Stimulated activated CD4-positive, alpha-beta T cell treated with anti-CD3 and anti-CD28 coated beads, TNF-alpha, amount 100 ng/mL, for 1 hour (primary cell): ENCODE data around the gene KIAA1328.

ENCODE experiments used
- DNase-seq, 3 donors: peaks; one replicate each; pipeline ENCODE4 v3.0.0-alpha.2; 2020; ENCODE audit warnings: low read depth in 3 of 3, low spot score in 1 of 3

Gene KIAA1328

GRCh38 chr18:37274309-37275236 is 445.6 kb downstream of the KIAA1328 start:
- no peak for DNase-seq

DNA sequence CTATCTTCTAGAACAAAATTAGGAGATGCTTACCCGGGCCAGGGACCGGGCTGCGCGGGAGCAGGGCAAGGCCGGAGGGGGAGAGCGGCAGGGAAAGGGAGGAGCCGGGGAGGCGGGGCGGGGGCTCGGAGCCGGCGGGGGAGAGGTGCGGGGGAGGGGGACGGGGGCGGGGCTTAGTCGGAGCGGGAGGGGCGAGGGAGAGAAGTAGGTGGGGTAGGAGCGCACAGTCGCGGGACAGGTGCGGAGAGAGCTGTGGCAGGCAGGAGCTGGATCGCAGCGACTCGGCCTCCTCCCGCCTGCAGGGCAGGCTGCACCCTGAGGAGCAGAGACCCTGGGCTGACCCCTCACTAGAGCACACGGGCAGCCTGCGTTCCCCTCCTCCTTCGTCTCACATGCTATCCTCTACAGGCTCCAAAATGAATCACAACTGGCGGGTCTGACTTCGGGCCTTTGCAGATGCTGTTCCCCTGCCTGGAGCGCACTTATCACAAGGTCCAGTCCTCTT is 446.4 kb downstream of the KIAA1328 start:
- no peak for DNase-seq

GRCh38 chr18:37276111-37276890 is 447.4 kb downstream of the KIAA1328 start:
- DNase-seq: no peak

GRCh38 chr18:37277804-37278203 is 448.9 kb downstream of the KIAA1328 start:
- DNase-seq: no peak
